NK-92 (cell line): ENCODE data around the gene ZNF394.

ENCODE experiments used
- DNase-seq: peaks from one replicate; lab custom pipeline; 2025; ENCODE audit not compliant: unreplicated experiment; lab: John Stamatoyannopoulos, UW

The ZNF394 gene

DNA sequence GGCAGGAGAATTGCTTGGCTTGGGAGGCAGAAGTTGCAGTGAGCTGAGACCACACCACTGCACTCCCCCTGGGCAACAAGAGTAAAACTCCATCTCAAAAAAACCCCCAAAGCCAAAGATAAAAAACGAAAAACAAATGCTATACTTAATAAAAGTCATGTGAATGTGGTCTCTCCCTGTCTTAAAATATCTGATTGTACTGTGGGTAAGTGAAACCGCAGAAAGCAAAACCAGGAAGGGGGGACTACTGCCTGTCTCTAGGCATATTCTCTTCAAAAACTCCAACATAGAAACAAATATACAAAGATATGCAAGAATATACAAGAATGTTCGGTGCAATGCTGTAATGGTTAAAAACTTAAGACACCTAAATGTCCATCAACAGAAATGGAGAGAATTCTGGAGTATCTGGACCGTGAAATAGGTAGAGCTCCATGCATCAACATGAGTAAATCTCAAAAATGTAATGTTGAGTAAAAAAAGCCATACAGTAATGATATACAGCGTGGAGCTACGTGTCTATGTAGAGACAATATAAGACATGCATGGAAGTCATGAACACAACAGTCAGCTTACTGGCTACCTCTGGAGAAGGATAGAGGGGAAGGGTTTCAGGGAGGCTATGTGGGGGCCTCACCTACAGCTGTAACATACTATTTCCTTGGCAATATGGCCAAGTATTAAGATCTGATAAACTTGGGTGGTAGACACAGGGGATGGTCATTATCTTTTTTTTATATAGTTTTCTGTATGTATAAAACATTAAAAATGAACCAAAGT lies 2.1 kb downstream of the ZNF394 start:
- DNase-seq, result no peak

DNA sequence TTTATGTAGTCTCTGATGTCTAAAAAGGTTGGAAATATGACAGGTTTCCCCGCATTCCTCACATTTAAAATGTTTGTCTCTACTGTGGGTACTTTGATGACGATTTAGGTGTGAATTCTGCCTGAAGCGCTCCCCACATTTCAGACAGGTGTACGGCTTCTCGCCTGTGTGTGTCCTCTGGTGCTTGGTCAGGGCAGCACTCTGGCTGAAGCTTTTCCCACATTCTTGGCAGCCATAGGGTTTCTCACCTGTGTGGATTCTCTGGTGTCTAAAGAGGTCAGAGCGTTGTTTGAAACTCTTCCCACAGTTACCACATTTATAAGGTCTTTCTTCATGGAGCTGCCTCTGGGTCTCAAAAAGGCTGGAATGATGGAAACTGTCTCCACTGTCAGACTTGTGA lies 6.3 kb downstream of the ZNF394 start:
- DNase-seq, result no peak

DNA sequence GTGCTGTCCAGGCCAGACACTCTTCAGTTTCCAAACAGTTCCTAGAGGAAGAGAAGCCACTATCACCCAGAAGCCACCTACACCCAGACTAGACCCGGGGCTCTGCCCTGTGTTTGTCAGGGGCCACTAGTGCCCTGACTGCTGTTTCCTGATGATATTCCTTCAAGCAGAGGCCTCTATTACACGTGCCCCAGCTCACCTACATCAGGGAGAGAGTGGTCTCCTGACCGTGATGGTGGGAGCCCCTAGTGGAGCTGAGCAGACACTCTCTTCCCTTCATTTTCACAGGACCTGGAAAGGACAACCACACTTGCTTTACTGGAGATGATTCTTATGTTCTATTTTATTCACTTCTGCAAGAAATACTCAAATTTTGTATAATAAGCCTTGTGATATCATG lies 9.2 kb downstream of the ZNF394 start:
- no peak for DNase-seq

DNA sequence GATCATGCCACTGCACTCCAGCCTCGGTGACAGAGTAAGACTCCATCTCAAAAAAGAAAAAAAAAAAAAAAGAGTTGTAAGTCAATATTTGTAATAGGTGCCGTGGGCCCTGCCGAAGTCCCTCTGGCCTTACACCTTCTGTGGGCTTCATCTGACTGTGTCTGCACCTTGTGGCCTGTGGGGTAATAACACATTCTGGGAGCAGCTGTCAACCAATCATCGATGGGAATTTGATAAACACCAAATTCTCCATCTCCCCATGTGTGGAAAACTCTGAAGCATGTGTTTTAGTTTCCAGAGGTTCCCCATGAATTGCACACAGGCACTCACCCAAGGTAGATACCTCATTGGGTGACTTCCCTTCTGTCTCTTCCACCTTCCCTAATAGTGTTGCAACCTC lies 10.8 kb downstream of the ZNF394 start:
- no peak for DNase-seq

DNA sequence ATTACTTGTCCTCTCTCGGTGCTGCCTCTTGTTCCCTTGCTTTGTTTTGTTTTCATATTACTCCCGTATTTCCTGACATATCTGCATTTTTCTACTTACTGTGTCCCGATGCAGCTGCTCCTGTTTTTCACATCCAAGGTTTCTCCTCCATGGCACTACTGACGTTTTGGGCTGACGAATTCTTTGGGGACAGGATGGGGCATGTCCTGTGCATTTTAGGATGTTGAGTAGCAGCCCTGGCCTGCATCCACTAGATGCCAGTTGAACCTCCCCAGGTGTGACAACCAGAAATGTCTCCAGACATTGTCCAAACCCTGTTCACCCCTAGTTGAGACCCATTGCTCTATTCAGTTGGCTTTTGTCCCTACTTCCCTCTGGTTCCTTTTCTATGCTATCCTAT lies 15.0 kb downstream of the ZNF394 start:
- DNase-seq, result no peak

DNA sequence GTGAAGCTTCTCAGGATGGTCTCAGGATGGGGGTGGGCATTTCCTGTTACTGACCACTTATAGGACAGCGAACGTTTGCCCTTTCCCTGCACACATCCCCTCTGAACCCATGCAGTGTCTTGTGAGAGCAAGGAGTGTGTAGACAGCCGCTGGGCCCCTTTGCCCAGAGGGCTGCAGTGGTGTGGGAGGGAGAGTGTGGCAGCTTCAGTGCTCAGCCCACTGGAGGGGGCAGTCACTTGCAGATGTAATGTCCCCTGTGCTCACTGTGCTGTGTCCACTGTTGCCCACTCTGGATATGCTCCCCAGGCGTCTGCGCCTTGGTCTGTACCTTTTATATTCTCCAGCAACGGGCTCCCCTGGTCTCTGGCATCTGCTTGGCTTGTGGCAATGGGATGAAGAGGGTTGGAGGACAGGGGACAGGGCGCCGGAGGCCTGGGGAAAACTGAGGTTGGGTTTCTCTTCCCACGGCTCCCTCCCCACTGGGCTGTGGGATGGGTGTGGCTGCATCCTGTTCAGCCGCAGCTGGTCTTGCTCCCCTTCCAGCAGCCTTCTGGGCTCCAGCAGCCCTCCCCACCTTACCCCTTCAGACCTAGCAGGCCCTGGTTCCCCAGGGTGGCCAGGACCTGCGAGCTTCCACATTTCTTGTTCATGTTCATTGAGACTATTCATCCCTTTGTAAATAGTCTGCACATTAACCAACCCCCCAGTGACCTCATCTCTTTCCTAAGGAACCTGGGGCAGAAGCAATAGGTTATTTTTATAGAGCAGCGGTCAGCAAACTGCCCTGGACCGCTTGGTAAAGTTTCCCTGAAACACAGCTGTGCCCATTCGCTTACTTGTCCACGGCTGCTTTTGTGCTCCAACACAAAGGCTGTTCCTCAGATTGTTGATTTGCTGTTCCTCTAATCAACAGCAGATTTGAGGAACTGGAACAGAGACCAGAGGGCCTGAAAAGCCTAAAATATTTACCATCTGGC lies 21.3 kb downstream of the ZNF394 start:
- no peak for DNase-seq

DNA sequence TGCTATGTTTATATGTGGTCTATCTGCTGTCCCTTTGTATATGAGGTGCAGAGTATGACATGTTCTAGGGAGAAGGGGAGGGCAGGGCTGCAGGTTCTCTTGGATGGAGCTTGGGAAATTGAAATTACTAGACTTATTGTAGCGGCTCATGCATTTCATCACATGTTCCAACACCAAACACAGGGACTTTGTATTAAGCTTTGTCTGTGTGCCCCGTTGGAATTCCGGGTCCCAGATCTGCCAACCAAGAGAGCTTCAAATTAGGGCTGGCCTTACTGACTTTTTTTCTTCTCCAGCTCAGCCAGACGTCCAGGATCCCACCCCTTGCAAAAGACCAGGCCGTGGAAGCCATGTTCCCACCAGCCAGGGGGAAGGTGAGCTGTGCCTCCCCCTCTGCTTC lies 24.0 kb downstream of the ZNF394 start:
- DNase-seq, result no peak

DNA sequence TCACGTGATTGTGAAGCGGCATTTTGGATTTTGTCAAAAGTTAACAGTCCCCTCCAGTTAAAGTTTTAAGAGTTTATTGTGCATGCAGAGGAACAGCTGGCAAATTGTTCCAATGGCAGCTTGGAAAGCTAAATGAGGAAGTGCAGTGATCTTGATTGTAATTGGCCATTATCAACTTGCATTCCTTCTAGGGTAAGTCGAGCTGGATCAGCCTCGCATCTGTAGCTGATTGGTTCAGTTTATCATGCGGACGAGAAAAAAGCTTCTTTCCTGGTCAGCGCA lies 26.8 kb downstream of the ZNF394 start:
- DNase-seq, result no peak

DNA sequence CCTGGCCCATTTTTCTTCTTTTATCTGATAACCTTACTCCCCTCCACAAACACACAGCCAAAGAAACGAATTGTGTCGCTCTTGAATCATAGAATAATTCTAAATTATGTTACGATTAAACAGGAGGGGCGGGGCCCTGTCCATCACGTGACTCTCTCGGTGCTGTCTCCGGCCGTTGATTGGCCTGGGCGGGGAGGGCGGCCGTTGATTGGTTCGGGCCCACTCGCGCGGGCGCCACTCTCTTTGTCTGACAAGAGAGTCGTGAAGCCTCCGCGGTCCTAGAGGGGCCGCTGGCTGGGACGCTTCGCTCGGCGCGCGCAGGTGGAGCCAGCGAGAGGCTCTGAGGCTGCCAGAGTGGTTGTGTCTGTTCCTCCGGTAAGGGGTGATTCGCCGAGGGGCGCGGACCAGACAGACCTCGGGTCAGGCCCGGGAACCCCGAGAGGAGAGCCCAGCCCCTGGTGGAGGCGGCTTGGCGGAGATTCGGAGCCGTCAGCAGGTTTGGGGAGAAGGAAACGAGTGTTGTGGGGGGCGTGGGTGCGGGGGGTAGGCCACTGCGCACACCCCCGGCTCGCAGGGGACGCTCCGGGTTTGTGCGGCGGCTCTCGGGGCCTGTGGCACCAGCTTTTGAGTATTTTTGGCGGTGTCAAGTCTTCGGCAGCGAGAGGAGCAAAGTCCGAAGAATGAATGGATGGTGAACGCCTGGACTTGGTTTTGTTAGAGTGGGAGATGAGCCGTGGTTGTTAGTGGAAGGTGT lies 27.3 kb downstream of the ZNF394 start, which contains the start of gene ZNF789:
TSS of gene ZNF789 (plus strand) at position 330 of the 754 bp plus-strand sequence. CDS start 3,567 bp downstream, outside the sequence.
- DNase-seq, result peak; percentile 87

DNA sequence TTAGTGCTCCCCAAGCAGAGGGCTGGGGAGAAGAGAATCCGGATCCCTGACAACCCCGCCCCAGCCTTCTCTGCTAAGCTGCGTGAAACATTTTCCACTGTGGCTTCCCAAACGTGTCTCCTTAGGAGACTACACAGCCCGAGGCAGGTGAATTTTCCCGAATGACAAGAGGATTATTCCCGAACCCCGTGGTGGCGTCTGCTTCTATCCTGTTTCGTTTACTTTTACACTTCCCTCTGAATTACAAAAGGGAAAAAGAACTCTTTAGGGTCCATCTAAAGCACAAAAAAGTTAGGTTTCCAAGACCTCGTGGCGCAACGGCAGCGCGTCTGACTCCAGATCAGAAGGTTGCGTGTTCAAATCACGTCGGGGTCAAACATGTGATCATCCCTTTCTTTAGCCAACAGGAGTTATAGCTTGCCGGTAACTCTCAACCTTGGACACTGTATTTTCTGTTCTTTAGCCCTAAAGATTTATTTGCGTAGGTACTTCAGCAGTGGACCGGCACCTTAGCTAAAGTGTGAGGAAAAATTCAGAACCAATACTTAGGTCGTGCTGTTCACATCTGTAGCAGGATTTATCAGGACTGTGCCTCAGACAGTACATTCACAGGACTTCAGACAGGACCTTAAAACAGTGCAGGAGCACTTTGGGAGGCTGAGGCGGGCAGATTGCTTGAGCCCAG lies 30.6 kb downstream of the ZNF394 start:
- no peak for DNase-seq

DNA sequence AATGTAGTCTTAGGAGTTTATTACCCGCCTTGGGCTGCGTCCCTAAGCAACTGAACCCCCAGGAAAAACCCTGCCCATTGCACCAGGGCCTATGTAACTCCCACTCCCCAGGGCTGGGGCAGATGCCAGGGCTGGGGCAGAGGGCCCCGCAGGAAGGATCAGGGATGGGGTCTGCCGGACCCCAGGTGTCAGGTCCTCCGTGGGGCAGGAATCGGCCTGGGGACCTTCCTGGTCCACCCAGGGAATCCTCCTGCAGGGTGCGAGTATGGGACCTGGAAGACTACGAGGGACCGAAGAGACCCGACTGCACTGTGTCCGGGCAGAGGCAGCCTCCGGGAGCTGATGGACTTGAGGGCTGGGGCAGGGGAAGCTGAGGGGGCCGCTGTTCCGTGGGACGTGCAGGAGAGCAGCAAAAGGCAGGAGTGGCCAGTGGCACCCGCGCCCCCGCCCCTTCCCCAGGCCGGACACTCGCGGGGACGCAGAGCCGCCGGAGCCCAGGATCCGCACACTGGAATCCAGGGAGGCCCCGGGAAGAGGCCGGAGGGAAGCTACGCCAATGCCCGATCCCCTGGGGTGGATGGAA lies 31.7 kb downstream of the ZNF394 start:
- DNase-seq, result no peak

DNA sequence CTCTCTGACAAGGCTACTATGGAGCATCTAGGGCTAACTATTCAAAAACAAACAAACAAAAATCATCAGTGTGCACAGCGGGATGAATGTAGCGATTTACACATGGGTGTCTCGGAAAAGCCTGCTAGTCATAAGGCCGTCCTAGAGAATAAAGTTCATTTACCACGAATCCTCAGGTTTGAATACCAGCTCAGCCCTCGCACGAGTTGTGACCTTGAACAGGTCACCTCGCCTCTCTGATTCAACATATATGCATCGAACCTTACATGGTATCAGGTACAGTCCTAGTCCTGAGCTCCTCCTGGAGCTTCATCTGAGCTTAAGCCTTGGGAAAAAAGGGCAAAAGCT lies 34.7 kb downstream of the ZNF394 start:
- no peak for DNase-seq

DNA sequence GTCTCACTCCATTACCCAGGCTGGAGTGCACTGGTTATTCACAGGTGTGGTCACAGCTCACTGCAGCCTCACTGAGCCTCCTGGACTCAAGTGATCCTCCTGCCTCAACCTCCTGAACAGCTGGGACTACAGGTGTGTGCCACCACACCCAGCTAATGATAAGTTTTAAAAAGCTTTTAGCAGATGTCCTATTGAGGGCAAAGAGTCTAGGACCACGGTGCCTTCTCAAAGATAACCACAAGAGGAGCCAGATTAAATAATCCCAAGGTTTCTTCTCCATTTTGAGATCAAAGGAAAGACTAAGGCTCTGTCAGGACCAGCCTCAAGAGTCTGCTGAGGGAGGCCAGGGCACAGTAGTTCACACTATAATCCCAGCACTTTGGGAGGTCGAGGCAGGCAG lies 38.9 kb downstream of the ZNF394 start:
- DNase-seq, result no peak

DNA sequence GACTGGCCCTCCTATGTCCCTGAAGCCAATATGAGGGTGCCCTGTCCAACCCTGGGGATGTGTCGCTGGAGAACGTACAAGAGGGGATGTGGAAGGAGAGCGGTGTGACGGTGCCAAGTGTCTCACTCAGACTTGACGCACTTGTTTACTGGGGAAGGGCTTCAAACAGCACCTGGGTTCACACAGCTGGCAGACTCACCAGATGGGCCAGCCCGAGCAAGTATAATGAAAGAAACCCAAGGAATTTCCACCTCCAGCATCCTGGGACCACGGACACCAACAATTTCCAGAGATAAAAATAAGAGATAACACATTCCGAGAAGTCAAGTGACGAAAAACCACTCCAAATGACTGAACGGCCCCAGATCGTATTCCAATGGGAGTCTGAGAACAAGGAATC lies 39.4 kb downstream of the ZNF394 start:
- no peak for DNase-seq

DNA sequence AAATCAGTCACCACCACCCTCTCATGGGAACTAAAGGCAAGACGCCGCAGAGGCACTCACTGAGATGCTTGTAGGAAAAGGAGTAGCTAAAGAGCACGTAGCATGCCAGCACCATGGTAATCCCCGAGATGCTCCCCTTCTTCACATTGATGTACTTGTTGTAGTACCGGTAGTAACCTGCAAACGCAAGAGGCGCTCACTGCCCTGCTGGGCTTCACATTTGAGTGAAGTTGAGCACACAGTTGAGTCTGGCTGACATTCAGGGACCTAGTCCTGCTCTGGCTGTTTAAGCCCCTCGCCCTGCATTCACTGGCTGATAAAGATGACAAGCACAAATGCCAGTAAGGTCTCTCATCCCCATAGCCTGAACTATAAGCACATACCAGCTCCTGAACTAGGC lies 41.0 kb downstream of the ZNF394 start:
- no peak for DNase-seq

DNA sequence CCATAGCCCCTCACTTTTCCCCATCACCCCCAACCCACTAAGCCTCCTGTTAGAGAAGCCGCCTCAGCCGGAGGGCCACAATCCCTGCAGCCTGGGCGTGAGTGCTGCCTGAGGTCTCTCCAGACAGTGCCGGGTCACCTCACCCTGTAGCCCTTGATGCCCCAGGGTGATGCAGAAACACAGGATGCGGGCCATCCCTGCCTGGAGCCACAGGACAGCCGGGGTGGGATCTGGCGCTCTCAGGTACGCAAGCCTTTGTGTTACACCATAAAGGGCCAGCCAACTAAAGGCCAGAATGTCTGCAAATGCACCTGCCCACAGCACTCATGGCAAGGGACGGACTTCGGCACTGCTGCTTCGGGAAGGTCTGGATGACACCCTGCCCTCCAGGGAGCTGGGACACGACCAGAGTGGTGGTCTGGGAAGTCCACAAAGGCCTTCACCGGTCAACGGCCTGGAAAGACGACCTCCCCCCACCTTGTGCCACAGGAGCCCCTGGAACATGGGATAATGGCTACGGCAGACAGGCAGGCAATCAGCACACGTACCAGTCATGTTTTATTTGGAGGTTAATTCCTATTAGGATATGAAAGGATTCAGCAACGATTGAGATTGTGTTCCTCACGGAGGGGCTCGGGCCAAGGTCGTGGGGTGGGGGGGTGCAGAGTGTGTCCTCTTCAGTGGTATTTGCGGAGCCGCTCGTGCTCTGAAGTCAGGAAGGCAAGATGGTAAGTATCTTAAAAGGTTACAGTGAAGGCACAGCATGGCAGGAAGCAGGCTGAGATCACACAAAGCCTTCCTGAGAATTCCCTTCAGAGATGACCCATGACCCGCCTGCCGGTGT lies 42.2 kb downstream of the ZNF394 start:
- DNase-seq, result no peak

DNA sequence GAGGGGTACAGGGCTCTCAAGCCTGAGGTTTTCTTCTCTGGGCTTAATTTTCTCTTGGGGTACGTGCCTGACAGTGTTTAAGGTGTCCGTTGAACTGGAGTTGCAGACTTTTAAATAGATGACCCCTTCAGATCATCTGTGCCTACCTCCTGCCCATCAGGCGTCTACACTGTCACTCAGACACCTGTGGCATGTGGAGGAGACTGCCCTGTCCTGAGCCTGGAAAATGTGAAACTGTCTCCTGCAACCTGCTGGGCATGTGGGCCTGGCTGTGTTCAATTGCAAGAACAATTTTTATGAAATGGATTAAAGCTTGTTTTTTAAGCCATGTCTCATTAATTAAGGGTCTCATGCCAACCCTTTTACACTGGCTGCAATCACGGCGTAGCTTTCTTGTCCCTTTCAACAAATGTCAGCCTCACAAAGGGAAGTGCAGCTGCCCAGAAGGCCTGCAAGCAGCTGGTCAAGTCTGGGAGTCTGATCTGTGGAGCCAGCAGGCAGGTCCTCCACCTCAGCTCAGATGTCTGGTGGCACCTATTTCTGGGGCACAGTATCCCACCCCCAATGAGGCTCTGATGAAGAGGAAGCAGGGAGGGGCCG lies 42.9 kb downstream of the ZNF394 start:
- DNase-seq, result no peak

DNA sequence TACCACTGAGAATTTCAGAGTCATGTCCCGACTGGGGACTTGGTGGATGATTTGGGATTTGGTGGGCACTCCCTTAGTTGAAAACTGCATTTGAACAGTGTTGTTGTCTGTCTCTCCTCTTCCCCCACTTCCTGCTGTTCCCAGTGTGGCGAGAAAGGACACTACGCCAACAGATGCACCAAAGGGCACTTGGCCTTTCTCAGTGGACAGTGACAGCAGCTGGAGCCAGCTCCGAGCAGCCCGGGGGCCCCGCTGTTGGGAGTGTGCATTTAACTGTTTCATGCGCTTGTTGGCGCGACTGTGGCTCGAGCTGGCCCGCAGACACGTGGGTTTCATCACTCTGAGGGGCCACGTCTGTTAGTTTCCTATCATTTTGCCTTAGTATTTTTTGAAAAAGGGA lies 43.8 kb downstream of the ZNF394 start:
- DNase-seq, result no peak

DNA sequence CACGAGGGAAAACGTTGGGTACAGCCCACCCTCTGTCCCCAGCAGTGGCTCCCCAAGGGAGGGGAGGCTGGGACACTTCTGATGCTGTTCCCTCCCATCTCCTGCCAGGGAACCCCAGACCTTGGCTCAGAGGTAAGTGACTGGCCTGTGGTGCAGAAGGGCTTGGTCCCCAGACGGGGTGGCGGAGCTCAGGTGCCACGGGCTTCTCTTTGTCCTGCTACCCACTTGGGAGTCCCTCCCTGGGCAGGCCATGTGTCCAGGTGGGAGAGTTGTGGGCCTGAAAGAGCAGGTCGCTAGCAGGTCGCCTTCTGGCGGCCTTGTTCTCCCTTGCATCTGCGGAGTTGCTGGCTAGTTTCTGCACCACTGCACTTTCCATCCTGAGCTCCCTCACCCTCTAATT lies 44.2 kb downstream of the ZNF394 start:
- no peak for DNase-seq
